BE2C (cell line): ENCODE data around the gene SUGT1.
"Not testable (repeated sequence)": the region's sequence is repeated elsewhere in the genome, so short reads cannot be mapped to it uniquely, and the experiment has no call there.

Experiments used
- DNase-seq: peaks from one replicate; pipeline ENCODE4 v3.0.0-alpha.2; 2020
- H3K27me3 ChIP-seq: fragments of 250-450 bp; sonication (Bioruptor Pico); 2 replicates; pipeline ENCODE4 v1.5.1; 2020; ENCODE audit warnings: mild to moderate bottlenecking
- H3K36me3 ChIP-seq: fragments of 250-450 bp; sonication (Bioruptor Pico); 2 replicates; pipeline ENCODE4 v1.5.1; 2020; ENCODE audit warnings: mild to moderate bottlenecking
- H3K4me1 ChIP-seq: fragments of 250-450 bp; sonication (Bioruptor Pico); 2 replicates; pipeline ENCODE4 v1.5.1; 2020
- H3K4me3 ChIP-seq: 2 replicates; pipeline ENCODE4 v1.5.1; 2011; ENCODE audit warnings: low read depth, low read length
- H3K9me3 ChIP-seq: fragments of 250-450 bp; sonication (Bioruptor Pico); 2 replicates; pipeline ENCODE4 v1.5.1; 2020
- CTCF ChIP-seq: IDR thresholded peaks from 2 replicates; pipeline ENCODE4 v1.5.1; 2012; ENCODE audit warnings: mild to moderate bottlenecking, low read depth, low read length

Gene SUGT1

DNA sequence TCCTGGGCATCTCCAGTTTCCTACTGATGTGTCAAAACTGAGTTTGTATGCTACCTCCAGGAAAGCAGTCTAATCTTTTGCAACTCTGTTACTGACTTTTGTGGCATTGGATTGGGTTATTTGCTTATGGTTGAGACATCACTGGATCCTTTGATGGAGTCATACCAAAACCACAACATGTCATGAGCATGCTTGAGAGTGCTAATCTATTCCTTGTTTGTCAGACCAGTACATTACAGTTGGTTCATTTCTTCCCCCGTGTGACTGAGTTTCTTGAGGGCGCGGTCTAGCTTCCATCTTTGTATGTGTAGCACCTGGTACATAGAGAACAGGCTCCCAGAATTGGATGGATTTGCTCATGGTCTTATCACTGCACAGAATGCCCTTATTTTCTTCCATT, 43.2 kb downstream of the SUGT1 start:
- no peaks in the 10 kb centered on the region for H3K27me3 ChIP-seq
- H3K4me1 ChIP-seq, result no peaks in the 10 kb centered on the region
- no peak for TF ChIP-seq CTCF
- H3K4me3 ChIP-seq, result no peak overlapping the region
- no peaks in the 10 kb centered on the region for H3K9me3 ChIP-seq
- DNase-seq, result no peak
- no peaks in the 10 kb centered on the region; the same call in 1 of the 2 replicates for H3K36me3 ChIP-seq

DNA sequence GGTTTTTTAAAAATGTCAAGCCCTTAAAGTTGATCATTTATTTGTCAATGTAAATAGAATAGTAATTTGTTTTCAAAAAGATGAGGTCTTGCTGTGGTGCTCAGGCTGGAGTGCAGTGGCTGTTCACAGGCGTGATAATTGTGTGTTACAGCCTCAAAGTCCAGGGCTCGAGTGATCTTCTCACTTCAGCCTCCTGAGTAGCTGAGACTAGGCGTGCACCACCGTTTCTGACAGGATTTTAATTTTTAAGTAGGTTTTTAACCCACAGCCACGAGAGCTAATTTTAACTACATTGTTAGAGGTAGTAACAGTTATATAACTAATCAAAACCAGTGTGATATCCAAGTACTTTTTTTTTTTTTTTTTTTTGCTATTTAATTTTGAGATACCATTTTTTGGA, 43.9 kb downstream of the SUGT1 start:
- Histone ChIP-seq H3K9me3 (no peaks in the 10 kb centered on the region), H3K4me3 (no peak overlapping the region), H3K36me3 (no peaks in the 10 kb centered on the region; the same call in 1 of the 2 replicates), H3K27me3 (no peaks in the 10 kb centered on the region), H3K4me1 (no peaks in the 10 kb centered on the region)
- DNase-seq, result no peak
- no peak for TF ChIP-seq CTCF

- Histone ChIP-seq H3K4me1 (no peaks in the 10 kb centered on the region), H3K4me3 (no peak overlapping the region), H3K36me3 (no peaks in the 10 kb centered on the region), H3K27me3 (no peaks in the 10 kb centered on the region), H3K9me3 (no peaks in the 10 kb centered on the region)
- no peak for DNase-seq
- TF ChIP-seq CTCF, result no peak
Measured at GRCh38 chr13:52701728-52702465, 49.3 kb downstream of the SUGT1 start.

DNA sequence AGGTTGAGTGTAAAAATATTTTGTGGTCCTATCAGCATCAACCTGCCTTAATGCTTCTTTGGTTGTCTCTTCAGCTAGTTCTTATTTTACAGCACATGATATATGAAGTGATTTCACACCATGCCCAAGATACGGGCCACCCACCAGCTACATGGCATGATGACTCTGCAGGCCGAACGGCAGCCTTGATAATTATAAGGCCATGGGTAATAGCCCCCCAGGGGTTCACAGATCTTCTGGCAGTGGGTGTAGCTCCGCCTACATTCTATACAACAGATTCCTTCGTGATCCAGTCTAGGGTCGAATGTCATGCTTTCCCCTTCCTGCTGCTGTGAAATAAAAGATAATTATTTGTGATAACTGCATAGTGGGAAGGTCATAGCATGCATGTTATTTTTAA, 50.8 kb downstream of the SUGT1 start:
- no peak for TF ChIP-seq CTCF
- H3K9me3 ChIP-seq, result no peaks in the 10 kb centered on the region
- no peak for DNase-seq
- H3K4me1 ChIP-seq, result no peaks in the 10 kb centered on the region
- H3K4me3 ChIP-seq, result no peak overlapping the region
- no peaks in the 10 kb centered on the region for H3K27me3 ChIP-seq
- no peaks in the 10 kb centered on the region for H3K36me3 ChIP-seq

- no peak for DNase-seq
- TF ChIP-seq CTCF, result no peak
- no peak overlapping the region for H3K4me3 ChIP-seq
- H3K9me3 ChIP-seq, result no peaks in the 10 kb centered on the region
- peaks cover 3% of the 10 kb centered on the region; the same call in 1 of the 2 replicates for H3K27me3 ChIP-seq
- no peaks in the 10 kb centered on the region for H3K4me1 ChIP-seq
- no peaks in the 10 kb centered on the region for H3K36me3 ChIP-seq
Measured at GRCh38 chr13:52706081-52706480, 53.4 kb downstream of the SUGT1 start.

- Histone ChIP-seq H3K4me1 (no peaks in the 10 kb centered on the region), H3K9me3 (no peaks in the 10 kb centered on the region), H3K36me3 (no peaks in the 10 kb centered on the region), H3K27me3 (peaks cover 3% of the 10 kb centered on the region; the same call in 1 of the 2 replicates), H3K4me3 (no peak overlapping the region)
- 0 out of 2 replicates have a peak, but pooled peaks have one; percentile 1 for TF ChIP-seq CTCF
- no peak for DNase-seq
Measured at GRCh38 chr13:52707375-52707774, 54.7 kb downstream of the SUGT1 start.

- not testable (repeated sequence) for H3K4me1 ChIP-seq, H3K4me3 ChIP-seq, H3K27me3 ChIP-seq, H3K9me3 ChIP-seq, H3K36me3 ChIP-seq, DNase-seq
Measured at GRCh38 chr13:52708266-52708665, 55.6 kb downstream of the SUGT1 start.
